A673 (cell line): ENCODE measurements around the gene CAPN1.

Source experiments
- EZH2 ChIP-seq: fragments of 200-600 bp; sonication (generic); IDR thresholded peaks from 2 replicates; pipeline ENCODE4 v1.6.1; 2017; ENCODE audit warnings: borderline replicate concordance, low read depth, mild to moderate bottlenecking, mixed read lengths, antibody characterized with exemption, low read length; ENCODE audit not compliant: poor library complexity, severe bottlenecking
- TF ChIP-seq, protein P1 (sequence below): fragments of 300-800, 200-600 bp; sonication (generic); conservative IDR thresholded peaks from 2 replicates; pipeline ENCODE4 v1.5.1; 2017; ENCODE audit warnings: low read depth, mild to moderate bottlenecking, antibody characterized with exemption, low read length, moderate library complexity, mixed read lengths

DNA sequence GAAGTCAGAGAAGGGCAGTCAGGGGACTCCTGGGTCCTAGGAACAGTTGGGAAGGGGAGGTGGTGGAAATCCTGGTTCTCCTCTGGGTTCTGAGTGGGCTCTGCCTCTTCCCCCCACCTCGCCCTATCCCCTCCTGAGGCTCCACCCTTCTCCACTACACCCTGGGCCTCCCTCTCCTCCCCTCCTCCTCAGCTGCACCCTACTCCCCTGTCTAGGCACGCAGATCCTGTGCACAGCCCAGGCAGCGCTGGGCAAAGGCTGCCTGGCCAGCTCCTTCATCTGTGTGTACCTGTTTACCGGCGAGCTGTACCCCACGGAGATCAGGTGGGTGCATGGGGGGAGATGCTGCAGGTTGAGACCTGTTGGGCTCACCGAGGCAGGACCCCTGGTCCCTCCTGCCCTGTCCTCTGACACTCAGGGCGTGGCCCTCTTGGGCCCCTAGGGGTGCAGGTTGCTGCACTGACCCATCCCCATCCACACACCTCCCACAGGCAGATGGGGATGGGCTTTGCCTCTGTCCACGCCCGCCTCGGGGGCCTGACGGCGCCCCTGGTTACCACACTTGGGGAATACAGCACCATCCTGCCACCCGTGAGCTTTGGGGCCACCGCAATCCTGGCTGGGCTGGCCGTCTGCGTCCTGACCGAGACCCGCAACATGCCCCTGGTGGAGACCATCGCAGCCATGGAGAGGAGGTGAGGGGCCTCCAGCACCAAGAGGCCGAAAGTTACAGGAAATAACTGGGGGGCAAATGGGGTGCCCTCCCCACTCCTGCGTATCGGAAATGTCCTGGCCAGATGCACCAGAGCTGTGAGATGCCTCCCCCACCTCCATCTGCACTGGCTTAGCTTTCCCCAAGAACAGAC lies 54.7 kb downstream of the CAPN1 start:
- TF ChIP-seq, protein P1, sequence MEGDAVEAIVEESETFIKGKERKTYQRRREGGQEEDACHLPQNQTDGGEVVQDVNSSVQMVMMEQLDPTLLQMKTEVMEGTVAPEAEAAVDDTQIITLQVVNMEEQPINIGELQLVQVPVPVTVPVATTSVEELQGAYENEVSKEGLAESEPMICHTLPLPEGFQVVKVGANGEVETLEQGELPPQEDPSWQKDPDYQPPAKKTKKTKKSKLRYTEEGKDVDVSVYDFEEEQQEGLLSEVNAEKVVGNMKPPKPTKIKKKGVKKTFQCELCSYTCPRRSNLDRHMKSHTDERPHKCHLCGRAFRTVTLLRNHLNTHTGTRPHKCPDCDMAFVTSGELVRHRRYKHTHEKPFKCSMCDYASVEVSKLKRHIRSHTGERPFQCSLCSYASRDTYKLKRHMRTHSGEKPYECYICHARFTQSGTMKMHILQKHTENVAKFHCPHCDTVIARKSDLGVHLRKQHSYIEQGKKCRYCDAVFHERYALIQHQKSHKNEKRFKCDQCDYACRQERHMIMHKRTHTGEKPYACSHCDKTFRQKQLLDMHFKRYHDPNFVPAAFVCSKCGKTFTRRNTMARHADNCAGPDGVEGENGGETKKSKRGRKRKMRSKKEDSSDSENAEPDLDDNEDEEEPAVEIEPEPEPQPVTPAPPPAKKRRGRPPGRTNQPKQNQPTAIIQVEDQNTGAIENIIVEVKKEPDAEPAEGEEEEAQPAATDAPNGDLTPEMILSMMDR = no peak
- TF ChIP-seq EZH2 = no peak
